Measurements from ENCODE around the gene KCNIP2.
A peak's percentile ranks its signal among the peaks of the same experiment; 100 is the strongest.

Gene KCNIP2

DNA sequence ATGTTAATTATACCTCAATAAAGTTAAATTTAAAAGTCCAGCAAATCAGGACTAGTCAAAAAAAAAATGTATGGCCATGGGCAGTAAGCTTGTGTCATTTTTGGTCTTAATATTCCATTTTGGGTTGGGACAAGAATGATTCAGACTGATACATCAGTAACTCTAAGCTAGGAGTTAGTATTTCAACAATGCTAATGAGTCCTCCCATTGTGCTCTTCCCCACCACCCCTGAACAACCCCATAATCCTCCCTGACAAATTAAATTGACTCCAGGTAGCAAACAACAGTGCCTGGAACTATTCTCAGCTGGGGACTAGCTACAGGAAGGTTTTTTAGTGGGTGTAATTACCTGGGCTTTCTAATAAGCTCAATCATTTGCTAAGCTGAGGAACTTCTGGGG is 30.7 kb upstream of the KCNIP2 start:
- no peak overlapping the region for H3K4me3 ChIP-seq (ENCODE audit: low read depth, low read length)
- TF ChIP-seq, protein P1, sequence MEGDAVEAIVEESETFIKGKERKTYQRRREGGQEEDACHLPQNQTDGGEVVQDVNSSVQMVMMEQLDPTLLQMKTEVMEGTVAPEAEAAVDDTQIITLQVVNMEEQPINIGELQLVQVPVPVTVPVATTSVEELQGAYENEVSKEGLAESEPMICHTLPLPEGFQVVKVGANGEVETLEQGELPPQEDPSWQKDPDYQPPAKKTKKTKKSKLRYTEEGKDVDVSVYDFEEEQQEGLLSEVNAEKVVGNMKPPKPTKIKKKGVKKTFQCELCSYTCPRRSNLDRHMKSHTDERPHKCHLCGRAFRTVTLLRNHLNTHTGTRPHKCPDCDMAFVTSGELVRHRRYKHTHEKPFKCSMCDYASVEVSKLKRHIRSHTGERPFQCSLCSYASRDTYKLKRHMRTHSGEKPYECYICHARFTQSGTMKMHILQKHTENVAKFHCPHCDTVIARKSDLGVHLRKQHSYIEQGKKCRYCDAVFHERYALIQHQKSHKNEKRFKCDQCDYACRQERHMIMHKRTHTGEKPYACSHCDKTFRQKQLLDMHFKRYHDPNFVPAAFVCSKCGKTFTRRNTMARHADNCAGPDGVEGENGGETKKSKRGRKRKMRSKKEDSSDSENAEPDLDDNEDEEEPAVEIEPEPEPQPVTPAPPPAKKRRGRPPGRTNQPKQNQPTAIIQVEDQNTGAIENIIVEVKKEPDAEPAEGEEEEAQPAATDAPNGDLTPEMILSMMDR (IDR thresholded peaks at IDR 0.05; ENCODE audit: borderline replicate concordance, insufficient read depth, low read depth, low read length): no peak

DNA sequence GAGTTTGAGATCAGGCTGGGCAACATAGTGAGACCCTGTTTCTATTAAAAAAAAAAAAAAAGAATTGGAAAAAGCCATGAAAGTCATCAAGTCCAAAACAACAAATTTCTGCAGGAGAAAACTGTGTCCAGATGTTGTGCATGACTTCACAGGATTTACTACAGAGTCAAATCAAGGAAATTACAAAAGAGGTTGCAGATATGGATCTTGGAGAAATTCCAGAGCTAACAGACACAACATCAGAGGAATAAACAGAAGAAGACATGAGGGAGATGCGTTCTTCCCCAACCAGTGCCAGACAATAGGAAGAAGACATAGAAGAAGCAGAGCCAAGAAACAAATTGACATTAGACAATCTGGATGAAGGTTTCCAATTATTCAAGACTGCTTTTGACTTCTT is 24.3 kb upstream of the KCNIP2 start:
- TF ChIP-seq, protein P1 (IDR thresholded peaks at IDR 0.05; ENCODE audit: borderline replicate concordance, insufficient read depth, low read depth, low read length): no peak
- H3K4me3 ChIP-seq (ENCODE audit: low read depth, low read length): no peak overlapping the region

DNA sequence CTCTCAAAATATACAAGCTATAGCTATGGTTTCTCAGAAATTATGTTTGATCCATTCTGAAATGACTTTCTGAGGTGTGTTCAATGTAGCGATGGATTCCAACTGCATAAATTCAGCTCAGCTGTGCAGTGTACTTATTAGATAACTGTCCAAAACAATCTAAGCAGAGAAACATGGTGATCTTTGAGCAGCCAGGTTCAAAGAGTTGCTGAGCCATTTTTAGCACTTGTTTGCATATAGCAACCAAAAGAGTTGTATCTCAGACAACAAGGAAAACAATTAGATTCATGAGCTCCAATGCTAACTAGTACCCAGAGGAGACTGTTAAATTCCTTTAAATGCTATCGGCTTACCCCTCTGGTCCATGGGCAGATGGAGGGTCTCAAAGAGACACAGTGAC is 15.9 kb upstream of the KCNIP2 start:
- no peak overlapping the region for H3K4me3 ChIP-seq (ENCODE audit: low read depth, low read length)
- TF ChIP-seq, protein P1 (IDR thresholded peaks at IDR 0.05; ENCODE audit: borderline replicate concordance, insufficient read depth, low read depth, low read length): no peak

DNA sequence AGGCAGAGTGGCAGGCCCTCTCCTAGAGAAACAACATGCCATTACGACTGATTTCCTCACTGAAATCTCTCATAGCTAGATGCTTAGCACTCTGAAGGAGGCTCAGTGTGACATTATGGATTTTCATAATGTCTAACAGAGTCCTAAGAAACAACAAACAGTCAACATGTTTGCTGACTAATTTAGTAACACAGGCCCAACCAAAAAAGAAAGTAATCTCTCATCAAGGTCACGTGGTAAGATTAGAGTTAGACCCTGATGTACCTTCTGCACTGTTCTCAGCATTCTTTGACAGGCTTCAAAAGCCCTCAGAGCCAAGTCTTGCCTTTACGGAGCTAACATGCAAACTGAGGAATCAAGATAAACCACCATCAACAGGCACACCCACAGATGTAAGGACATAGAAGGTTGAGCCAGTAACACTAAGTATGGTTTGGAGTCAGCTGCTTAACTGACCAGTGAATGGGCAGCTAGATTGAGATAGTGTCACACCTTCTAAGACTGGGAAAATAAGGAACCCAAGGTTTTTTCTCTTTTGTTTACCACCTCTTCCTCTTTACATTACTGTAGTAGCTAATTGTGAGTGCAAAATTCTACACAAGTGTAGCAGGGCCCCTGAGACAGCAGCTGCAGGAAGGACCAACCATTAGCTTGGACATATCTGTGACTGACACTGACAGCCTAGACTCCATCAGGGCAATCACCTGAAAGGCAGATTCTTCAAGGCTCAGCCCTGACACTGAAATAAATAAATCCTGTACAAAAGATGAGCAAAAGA is 15.3 kb upstream of the KCNIP2 start:
- TF ChIP-seq, protein P1 (IDR thresholded peaks at IDR 0.05; ENCODE audit: borderline replicate concordance, insufficient read depth, low read depth, low read length): no peak
- peak overlapping the region; percentile 11 for H3K4me3 ChIP-seq (ENCODE audit: low read depth, low read length)

DNA sequence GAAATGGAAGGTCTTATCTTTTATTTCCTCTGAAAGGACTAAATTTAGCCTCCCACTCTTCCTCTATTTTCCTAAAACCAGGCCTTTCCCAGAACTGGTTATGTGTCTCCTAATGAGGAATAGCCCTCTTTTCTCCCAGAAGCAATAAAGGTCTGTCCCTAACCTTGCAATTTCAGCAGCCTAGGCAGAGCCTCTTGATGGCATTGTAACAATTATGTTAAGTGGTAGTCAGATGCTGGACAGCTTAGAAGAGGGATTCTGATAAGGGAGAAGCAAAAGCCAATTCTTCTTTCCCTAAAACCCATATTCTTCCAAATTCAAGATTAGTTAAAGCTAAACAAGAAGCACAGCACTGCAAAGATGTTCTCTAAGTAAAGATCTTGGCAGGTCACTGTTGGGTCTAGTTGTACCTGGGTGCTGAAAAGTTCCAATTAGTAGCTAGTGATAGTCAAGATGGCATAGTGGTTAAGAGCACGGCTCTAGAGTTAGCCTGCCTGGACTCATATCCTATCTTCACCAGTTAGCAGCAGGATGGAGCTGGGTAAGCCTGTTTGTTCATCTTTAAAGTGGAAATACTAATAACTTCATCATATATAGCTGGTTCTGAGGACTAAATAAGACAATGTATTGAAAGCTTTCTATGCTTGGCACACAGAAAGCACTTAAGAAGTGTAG is 14.3 kb upstream of the KCNIP2 start:
- H3K4me3 ChIP-seq (ENCODE audit: low read depth, low read length): no peak overlapping the region
- TF ChIP-seq, protein P1 (IDR thresholded peaks at IDR 0.05; ENCODE audit: borderline replicate concordance, insufficient read depth, low read depth, low read length): no peak

DNA sequence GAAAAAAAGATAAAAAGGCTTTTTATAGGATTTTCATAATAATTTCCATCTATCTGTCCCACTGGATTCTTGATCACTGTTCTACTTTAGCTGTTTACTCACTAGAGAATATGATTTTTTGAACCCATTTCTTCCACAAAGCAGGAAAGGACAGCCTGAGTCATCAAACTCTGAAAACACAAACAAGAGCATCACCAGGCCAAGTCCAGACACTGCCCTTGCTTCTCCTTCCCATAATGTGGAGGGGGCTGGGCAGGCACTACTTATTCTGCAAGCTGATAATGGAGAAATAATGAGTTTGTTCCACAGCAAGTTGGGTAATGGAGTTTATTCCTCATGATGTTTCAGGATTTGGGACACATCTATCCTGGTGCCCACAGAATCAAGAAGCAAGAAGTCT is 13.0 kb upstream of the KCNIP2 start:
- TF ChIP-seq, protein P1 (IDR thresholded peaks at IDR 0.05; ENCODE audit: borderline replicate concordance, insufficient read depth, low read depth, low read length): no peak
- no peak overlapping the region for H3K4me3 ChIP-seq (ENCODE audit: low read depth, low read length)

Measured in GM12875 (cell line).